Caki2 (cell line): ENCODE results near the gene PLAGL1. TPM values are rescaled to one million over a fixed set of nuclear protein-coding genes. Genes with fewer than 3 reads are reported as not detected.
A peak's percentile ranks its signal among the peaks of the same experiment; 100 is the strongest.
"Not testable (repeated sequence)": the region's sequence is repeated elsewhere in the genome, so short reads cannot be mapped to it uniquely, and the experiment has no call there.

ENCODE experiments used
- DNase-seq: peaks from one replicate; pipeline ENCODE4 v3.0.0-alpha.2; 2015; ENCODE audit warnings: low read depth
- in situ Hi-C: cut with HindIII; loops from 2 replicates; pipeline ENCODE4 v1.10.0; 2016; ENCODE audit warnings: low sequenced_read_pairs, low pct_unique_long_range_greater_than_20kb, mixed read lengths
- total RNA-seq: library from RNA; depleted of rRNA; stranded (reverse); fragments of >200 nt; shearing (Covaris generic); gene quantifications from 2 replicates; pipeline ENCODE4 v1.2.3, GENCODE V29; 2014; ENCODE audit warnings: low replicate concordance; rRNA removed

Gene PLAGL1
- total RNA-seq = 6.0 and 13.4 TPM in 2 replicates

GRCh38 chr6:144008120-144008811 lies at the start of gene PLAGL1:
Gene PLAGL1, minus strand, starts transcription at chr6:144008259. Its CDS starts 60,123 bp downstream, at chr6:143948136.
- in situ Hi-C loops = no loop called here
- DNase-seq = peak; percentile 66

GRCh38 chr6:144055121-144055931 lies 47.3 kb upstream of the PLAGL1 start:
- in situ Hi-C loops = no loop called here
- DNase-seq = no peak

DNA sequence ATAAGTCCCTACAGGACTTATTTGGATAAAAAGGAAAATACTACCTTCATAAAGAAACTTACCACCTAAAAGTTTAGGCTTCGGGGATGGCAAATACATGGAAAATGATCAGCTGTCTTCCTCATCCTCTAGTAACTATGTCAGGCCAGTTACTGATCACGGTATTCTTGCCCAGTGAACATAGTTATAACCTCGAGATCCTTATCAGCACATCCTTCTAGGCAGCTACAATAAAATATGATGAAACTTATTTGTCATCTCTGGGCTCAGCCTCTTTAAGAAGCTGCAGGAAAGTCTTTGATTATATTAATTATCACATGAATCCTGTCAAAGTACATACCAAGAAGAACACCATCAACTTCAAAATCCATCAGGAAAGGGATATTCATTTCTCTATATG lies 45.5 kb upstream of the PLAGL1 start:
- in situ Hi-C loops = no loop called here
- DNase-seq = no peak

- no peak for DNase-seq
- in situ Hi-C loops = no loop called here
These were observed 44.4 kb upstream of the PLAGL1 start for GRCh38 chr6:144052488-144052887.

DNA sequence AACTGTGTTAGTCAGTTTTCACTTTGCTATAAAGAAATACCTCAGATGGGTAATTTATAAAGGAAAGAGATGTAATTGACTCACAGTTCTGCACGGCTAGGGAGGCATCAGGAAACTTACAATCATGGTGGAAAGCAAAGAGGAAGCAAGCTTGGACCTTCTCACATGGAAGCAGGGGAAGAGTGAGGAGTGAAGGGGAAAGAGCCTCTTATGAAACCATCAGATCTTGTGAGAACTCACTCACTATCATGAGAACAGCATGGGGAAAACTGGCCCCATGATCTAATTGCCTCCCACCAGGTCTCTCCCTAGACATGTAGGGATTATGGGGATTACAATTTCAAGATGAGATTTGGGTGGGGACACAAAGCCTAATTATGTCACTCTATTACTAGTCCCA lies 41.3 kb upstream of the PLAGL1 start:
- no peak for DNase-seq
- in situ Hi-C loops = no loop called here

DNA sequence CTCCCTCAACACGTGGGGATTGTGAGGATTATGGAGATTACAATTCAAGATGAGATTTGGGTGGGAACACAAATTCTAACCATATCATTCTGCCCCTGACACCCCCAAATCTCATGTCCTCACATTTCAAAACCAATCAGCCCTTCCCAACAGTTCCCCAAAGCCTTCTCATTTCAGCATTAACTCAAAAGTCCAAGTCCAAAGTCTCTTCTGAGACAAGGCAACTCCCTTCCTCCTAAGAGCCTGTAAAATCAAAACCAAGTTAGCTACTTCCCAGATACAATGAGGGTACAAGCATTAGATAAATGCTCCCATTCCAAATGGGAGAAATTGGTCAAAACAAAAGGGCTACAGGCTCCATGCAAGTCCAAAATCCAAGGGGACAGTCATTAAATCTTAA lies 39.6 kb upstream of the PLAGL1 start:
- no peak for DNase-seq
- in situ Hi-C loops = no loop called here

GRCh38 chr6:144046672-144047071 lies 38.6 kb upstream of the PLAGL1 start:
- in situ Hi-C loops = not testable (repeated sequence)

DNA sequence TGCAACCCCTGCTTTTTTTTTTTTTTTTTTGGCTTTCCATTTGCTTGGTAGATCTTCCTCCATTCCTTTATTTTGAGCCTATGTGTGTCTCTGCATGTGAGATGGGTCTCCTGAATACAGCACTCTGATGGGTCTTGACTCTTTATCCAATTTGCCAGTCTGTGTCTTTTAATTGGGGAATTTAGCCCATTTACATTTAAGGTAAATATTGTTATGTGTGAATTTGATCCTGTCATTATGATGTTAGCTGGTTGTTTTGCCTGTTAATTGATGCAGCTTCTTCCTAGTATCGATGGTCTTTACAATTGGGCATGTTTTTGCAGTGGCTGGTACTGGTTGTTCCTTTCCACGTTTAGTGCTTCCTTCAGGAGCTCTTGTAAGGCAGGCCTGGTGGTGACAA lies 36.9 kb upstream of the PLAGL1 start:
- DNase-seq, in situ Hi-C loops: not testable (repeated sequence)

More at GRCh38 chr6:144046672-144047071, 38.6 kb upstream of the PLAGL1 start:
- DNase-seq = not testable (repeated sequence)

- in situ Hi-C loops = no loop called here
These were observed 28.8 kb upstream of the PLAGL1 start for GRCh38 chr6:144036835-144037195.

GRCh38 chr6:144036064-144036834 lies 28.2 kb upstream of the PLAGL1 start:
- no peak for DNase-seq
- in situ Hi-C loops = no loop called here

More at GRCh38 chr6:144036835-144037195, 28.8 kb upstream of the PLAGL1 start:
- DNase-seq = no peak

- DNase-seq = no peak
- in situ Hi-C loops = no loop called here
These were observed 27.4 kb upstream of the PLAGL1 start for GRCh38 chr6:144035416-144035815.

DNA sequence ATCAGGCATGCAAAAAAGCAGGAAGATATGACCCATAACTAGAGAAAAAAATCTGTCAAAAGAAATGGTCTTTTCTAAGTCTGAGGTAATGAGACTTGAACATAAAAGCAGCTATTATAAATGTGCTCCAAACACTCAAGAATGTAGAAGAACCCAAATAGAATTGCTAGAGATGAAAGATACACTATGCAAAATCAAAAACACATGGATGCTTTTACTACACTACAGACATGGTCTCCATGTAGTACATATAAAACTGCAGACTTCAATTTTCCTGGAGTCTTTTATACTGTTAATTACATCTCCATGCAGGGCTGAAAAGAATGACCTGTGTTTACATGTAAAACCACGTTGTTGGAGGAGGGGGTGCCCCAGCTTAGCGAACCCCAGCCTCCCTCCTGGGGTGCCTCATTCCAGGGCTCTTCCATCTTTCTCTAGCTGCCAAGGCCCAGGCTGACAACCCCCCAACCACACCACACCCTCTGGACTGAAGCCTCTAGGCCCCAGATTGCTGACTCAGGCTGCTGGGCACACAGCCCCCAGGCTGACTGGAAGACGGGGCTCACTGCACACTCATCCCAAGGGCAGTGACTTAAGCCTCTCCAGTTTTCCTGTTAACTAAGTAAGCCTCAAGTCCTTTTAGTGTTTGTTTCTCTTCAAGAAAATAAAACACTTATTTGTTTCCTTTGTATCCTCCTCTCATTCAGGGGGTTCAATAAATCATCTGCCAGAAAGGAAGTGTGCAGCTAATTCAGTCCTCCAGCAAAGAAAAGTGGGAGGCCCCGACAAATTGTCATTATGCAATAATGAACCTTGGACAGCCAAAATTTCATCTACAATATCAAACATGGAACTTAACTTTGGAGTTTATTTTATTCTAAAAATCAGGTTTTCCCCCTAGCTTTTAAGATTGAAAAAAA lies 26.0 kb upstream of the PLAGL1 start:
- in situ Hi-C loops = no loop called here
- DNase-seq = no peak

DNA sequence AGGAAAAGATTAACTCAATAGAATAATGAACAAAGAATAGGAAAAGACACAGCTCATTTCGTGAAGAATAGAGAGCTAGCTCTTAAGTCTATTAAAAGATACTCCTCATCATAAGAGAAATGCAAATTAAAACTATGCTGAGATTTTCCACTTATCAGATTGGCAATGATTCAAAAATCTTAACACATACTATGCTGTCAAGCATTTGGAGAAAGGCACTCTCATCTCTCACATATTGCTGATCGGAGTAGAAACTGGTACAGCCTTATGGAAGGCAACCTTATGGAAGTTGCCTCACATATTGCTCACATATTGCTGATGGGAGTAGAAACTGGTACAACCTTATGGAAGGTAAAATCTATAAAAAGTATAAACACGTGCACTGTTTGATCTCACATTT lies 21.4 kb upstream of the PLAGL1 start:
- in situ Hi-C loops = no loop called here
- no peak for DNase-seq

DNA sequence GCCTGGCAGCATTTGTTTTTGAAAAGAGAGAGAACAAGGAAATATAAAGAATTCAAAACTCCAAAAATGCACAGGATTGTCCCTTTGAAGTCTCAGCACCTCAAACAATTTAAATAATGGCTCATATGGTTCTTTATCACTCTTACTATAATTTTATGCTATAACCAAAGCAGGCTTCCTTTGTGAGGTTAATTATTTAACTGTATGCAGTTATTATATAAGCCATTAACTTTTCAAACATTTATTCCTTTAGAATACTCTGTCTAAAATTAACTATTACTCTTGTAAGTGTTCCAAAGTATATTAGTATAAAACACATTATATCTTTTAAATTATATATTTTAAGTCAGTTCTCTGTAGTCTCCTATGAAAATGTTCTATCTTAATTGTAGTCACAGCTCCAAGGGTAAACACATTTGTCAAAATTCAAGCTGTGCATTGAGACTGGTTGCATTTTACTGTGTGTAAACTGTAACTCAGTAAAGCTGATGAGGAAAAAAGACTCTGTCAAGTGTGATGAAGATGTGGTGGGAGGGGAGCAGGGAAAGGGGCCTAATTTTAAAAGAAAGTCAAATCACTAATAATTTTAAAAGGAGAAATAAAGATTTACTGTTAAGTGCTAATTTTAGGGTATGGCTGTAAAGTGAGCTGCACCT lies 20.0 kb upstream of the PLAGL1 start:
- DNase-seq = no peak
- in situ Hi-C loops = no loop called here

GRCh38 chr6:144023216-144023615 lies 15.2 kb upstream of the PLAGL1 start:
- DNase-seq = no peak
- in situ Hi-C loops = no loop called here

- in situ Hi-C loops = no loop called here
- DNase-seq = no peak
These were observed 11.9 kb upstream of the PLAGL1 start for GRCh38 chr6:144019929-144020328.
